Activated gamma-delta T cell treated with anti-CD3 and anti-CD28 coated beads, Interleukin-2, amount 50 U/mL, for 16 hours (primary cell): ENCODE data around the gene FAS.

Source experiments
- DNase-seq: peaks from one replicate; pipeline ENCODE4 v3.0.0-alpha.2; 2020; ENCODE audit warnings: low read depth

FAS gene

GRCh38 chr10:88990384-88991160, at the start of gene FAS:
FAS (plus strand) TSS chr10:88990798; CDS start chr10:88990877, 79 bp downstream.
- DNase-seq: peak; percentile 71

- DNase-seq: no peak
Observed at GRCh38 chr10:88941026-88941425, 49.6 kb upstream of the FAS start.

GRCh38 chr10:88943778-88944177, 46.8 kb upstream of the FAS start:
- no peak for DNase-seq

GRCh38 chr10:88944813-88945212, 45.8 kb upstream of the FAS start:
- DNase-seq: no peak

- no peak for DNase-seq
Observed at GRCh38 chr10:88946200-88946599, 44.4 kb upstream of the FAS start.

GRCh38 chr10:88946965-88947590, 43.5 kb upstream of the FAS start:
- DNase-seq: no peak

- no peak for DNase-seq
Observed at GRCh38 chr10:88949051-88949450, 41.5 kb upstream of the FAS start.

GRCh38 chr10:88949912-88950837, 40.4 kb upstream of the FAS start:
- DNase-seq: no peak

GRCh38 chr10:88952647-88953111, 37.9 kb upstream of the FAS start, which contains the start of gene ACTA2:
ACTA2 (minus strand) TSS chr10:88952773; CDS start chr10:88948930, 3,843 bp downstream.
- no peak for DNase-seq

GRCh38 chr10:88953662-88954061, 36.9 kb upstream of the FAS start:
- no peak for DNase-seq

- no peak for DNase-seq
Observed at GRCh38 chr10:88954458-88955083, 36.0 kb upstream of the FAS start.

GRCh38 chr10:88957381-88957780, 33.2 kb upstream of the FAS start:
- DNase-seq: no peak

- no peak for DNase-seq
Observed at GRCh38 chr10:88958721-88959120, 31.9 kb upstream of the FAS start.

GRCh38 chr10:88960802-88961201, 29.8 kb upstream of the FAS start:
- DNase-seq: no peak

- no peak for DNase-seq
Observed at GRCh38 chr10:88961266-88961665, 29.3 kb upstream of the FAS start.

- DNase-seq: no peak
Observed at GRCh38 chr10:88962336-88962735, 28.3 kb upstream of the FAS start.

- no peak for DNase-seq
Observed at GRCh38 chr10:88963318-88963717, 27.3 kb upstream of the FAS start.

GRCh38 chr10:88964360-88964759, 26.2 kb upstream of the FAS start:
- DNase-seq: no peak

- no peak for DNase-seq
Observed at GRCh38 chr10:88964869-88965415, 25.7 kb upstream of the FAS start.

GRCh38 chr10:88966797-88967196, 23.8 kb upstream of the FAS start:
- no peak for DNase-seq

- DNase-seq: no peak
Observed at GRCh38 chr10:88968391-88968790, 22.2 kb upstream of the FAS start.
